Neural cell (in vitro differentiated cells): ENCODE measurements around the gene P3R3URF. TPM values are rescaled to one million over a fixed set of nuclear protein-coding genes. Genes with fewer than 3 reads are reported as not detected.

Experiments
- H2AFZ ChIP-seq: fragments of 200-600, 300-800 bp; sonication (generic), shearing (Covaris generic); 2 replicates; pipeline ENCODE4 v1.6.0; 2014; ENCODE audit warnings: low read depth, mild to moderate bottlenecking, antibody characterized with exemption, low read length, moderate library complexity
- H3F3A ChIP-seq: fragments of 200-600 bp; shearing (Covaris generic); 2 replicates; pipeline ENCODE4 v1.6.1; 2016; ENCODE audit warnings: mild to moderate bottlenecking, moderate library complexity, mixed read lengths, antibody characterized with exemption, low read length; ENCODE audit not compliant: insufficient read depth, poor library complexity, severe bottlenecking
- H3K27ac ChIP-seq: fragments of 200-600, 300-800 bp; sonication (generic), shearing (Covaris generic); 2 replicates; pipeline ENCODE4 v1.5.1; 2014; ENCODE audit warnings: mild to moderate bottlenecking, low read length, moderate library complexity
- H3K27me3 ChIP-seq: fragments of 300-800, 200-600 bp; sonication (generic), shearing (Covaris generic); 2 replicates; pipeline ENCODE4 v1.6.0; 2014; ENCODE audit warnings: mild to moderate bottlenecking, low read depth, low read length, moderate library complexity; ENCODE audit not compliant: insufficient read depth
- H3K36me3 ChIP-seq: fragments of 300-800, 200-600 bp; sonication (generic), shearing (Covaris generic); 2 replicates; pipeline ENCODE4 v1.5.1; 2014; ENCODE audit warnings: mild to moderate bottlenecking, antibody characterized with exemption, low read length, moderate library complexity; ENCODE audit not compliant: insufficient read depth
- H3K4me2 ChIP-seq: fragments of 300-800, 200-600 bp; sonication (generic), shearing (Covaris generic); 2 replicates; pipeline ENCODE4 v1.6.0; 2014; ENCODE audit warnings: mild to moderate bottlenecking, low read length
- H3K4me3 ChIP-seq: fragments of 300-800, 200-600 bp; sonication (generic), shearing (Covaris generic); 2 replicates; pipeline ENCODE4 v1.5.1; 2014; ENCODE audit warnings: mild to moderate bottlenecking, low read length, moderate library complexity
- H3K79me2 ChIP-seq: fragments of 200-600 bp; shearing (Covaris generic); replicated peaks from 2 replicates; pipeline ENCODE4 v1.6.0; 2014; ENCODE audit warnings: mild to moderate bottlenecking, low read length, moderate library complexity; ENCODE audit not compliant: insufficient read depth
- H3K9ac ChIP-seq: fragments of 300-800, 200-600 bp; sonication (generic), shearing (Covaris generic); 2 replicates; pipeline ENCODE4 v1.6.1; 2016; ENCODE audit warnings: mild to moderate bottlenecking, low read length, mixed read lengths
- H3K9me2 ChIP-seq: fragments of 200-600 bp; shearing (Covaris generic); 2 replicates; pipeline ENCODE4 v1.6.1; 2016; ENCODE audit warnings: mild to moderate bottlenecking, low read length, mixed read lengths; ENCODE audit not compliant: insufficient read depth
- H3K9me3 ChIP-seq: fragments of 200-600, 300-800 bp; sonication (generic), shearing (Covaris generic); 2 replicates; pipeline ENCODE4 v1.6.1; 2016; ENCODE audit warnings: mild to moderate bottlenecking, mixed run types, low read length, moderate library complexity, mixed read lengths
- H4K20me1 ChIP-seq: fragments of 200-600 bp; shearing (Covaris generic); 2 replicates; pipeline ENCODE4 v1.6.1; 2016; ENCODE audit warnings: mild to moderate bottlenecking, mixed run types; ENCODE audit not compliant: insufficient read depth
- EP300 ChIP-seq: fragments of 450-650 bp; conservative IDR thresholded peaks from 2 replicates; pipeline ENCODE4 v1.6.1; 2014; ENCODE audit warnings: antibody characterized with exemption, mild to moderate bottlenecking, moderate library complexity; ENCODE audit not compliant: poor library complexity, severe bottlenecking
- EZH2 ChIP-seq: fragments of 200-600, 300-800 bp; shearing (Covaris generic), sonication (generic); IDR thresholded peaks from 2 replicates; pipeline ENCODE4 v1.6.1; 2014; ENCODE audit warnings: antibody characterized with exemption, low read length, borderline replicate concordance, mild to moderate bottlenecking; ENCODE audit not compliant: insufficient read depth, poor library complexity, severe bottlenecking
- MXI1 ChIP-seq: fragments of 450-650 bp; conservative IDR thresholded peaks from 2 replicates; pipeline ENCODE4 v1.6.1; 2014; ENCODE audit warnings: antibody characterized with exemption, mild to moderate bottlenecking; ENCODE audit not compliant: poor library complexity, severe bottlenecking
- POLR2AphosphoS5 ChIP-seq: IDR thresholded peaks from 2 replicates; pipeline ENCODE4 v1.6.1; 2012
- RAD21 ChIP-seq: fragments of 450-650 bp; conservative IDR thresholded peaks from 2 replicates; pipeline ENCODE4 v1.6.1; 2014; ENCODE audit warnings: antibody characterized with exemption, mild to moderate bottlenecking, moderate library complexity
- SMC3 ChIP-seq: fragments of 450-650 bp; conservative IDR thresholded peaks from 2 replicates; pipeline ENCODE4 v1.6.1; 2014; ENCODE audit warnings: antibody characterized with exemption, mild to moderate bottlenecking, moderate library complexity; ENCODE audit not compliant: poor library complexity
- TAF1 ChIP-seq: IDR thresholded peaks from 2 replicates; pipeline ENCODE4 v1.6.1; 2012; ENCODE audit warnings: low read depth
- polyA plus RNA-seq: library from polyadenylated mRNA; depleted of rRNA; stranded (reverse); fragments of >200 nt; gene quantifications from 2 replicates; pipeline ENCODE4 v1.2.3, GENCODE V29; 2014
- TF ChIP-seq, protein P1 (sequence below): IDR thresholded peaks from 2 replicates; pipeline ENCODE4 v1.6.1; 2012; ENCODE audit warnings: borderline replicate concordance
- TF ChIP-seq, protein P2 (sequence below): fragments of 450-650 bp; IDR thresholded peaks from 2 replicates; pipeline ENCODE4 v1.5.1; 2014; ENCODE audit warnings: antibody characterized with exemption, mild to moderate bottlenecking, moderate library complexity; ENCODE audit not compliant: poor library complexity, severe bottlenecking

Gene P3R3URF
- polyA plus RNA-seq, 1 donor from 2014 or later = not detected

DNA sequence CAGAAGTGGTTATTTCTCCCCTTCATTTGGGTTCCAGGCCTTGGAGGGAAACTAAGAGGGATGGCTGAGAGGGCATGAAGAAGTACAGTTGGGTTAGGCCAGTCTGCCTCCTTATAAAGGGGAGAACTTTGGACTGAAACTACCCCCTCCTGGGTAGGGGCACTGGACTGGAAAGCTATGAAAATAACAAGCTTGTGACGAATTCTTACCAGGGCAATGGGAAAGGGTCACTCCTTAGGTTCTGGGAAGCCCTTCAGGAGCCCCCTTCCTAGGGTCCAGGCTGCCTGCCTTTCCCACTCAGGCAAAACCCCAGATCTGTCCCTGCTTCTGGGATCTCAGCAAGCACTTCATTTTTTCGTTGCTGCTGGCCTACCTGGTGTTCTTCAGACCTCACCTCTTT lies 9.8 kb upstream of the P3R3URF start:
- Histone ChIP-seq H3K9ac (no peak overlapping the region), H3K27me3 (no peaks in the 10 kb centered on the region), H3K4me2 (no peak overlapping the region), H4K20me1 (no peaks in the 10 kb centered on the region), H3K36me3 (no peaks in the 10 kb centered on the region), H3K9me3 (no peaks in the 10 kb centered on the region), H3F3A (no peaks in the 10 kb centered on the region), H3K4me3 (no peak overlapping the region), H3K27ac (no peak overlapping the region), H2AFZ (no peak overlapping the region), H3K79me2 (no peaks in the 10 kb centered on the region), H3K9me2 (no peaks in the 10 kb centered on the region)
- no peak for TF ChIP-seq EZH2
- no peak for TF ChIP-seq POLR2AphosphoS5
- TF ChIP-seq RAD21 = no peak

DNA sequence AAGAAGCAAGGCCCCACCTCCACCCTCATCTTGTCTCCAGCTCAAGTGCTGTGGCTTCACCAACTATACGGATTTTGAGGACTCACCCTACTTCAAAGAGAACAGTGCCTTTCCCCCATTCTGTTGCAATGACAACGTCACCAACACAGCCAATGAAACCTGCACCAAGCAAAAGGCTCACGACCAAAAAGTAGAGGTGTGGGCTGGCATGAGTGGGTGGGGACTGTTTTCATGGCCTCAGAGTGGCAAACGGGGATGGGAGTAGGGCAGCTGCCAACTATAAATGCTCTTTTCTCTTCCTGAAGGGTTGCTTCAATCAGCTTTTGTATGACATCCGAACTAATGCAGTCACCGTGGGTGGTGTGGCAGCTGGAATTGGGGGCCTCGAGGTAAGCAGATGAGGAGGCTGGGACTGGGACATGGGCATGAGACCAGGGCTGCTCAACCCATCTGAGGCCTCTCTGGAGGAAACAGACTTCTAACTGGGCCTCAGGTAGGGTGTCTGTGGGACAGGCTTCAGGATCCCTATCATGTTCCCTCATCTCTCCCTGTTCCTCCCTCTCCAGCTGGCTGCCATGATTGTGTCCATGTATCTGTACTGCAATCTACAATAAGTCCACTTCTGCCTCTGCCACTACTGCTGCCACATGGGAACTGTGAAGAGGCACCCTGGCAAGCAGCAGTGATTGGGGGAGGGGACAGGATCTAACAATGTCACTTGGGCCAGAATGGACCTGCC lies 8.8 kb upstream of the P3R3URF start:
- H3K79me2 ChIP-seq = no peaks in the 10 kb centered on the region
- H3K4me2 ChIP-seq = no peak overlapping the region
- no peak overlapping the region for H2AFZ ChIP-seq
- H3K27me3 ChIP-seq = no peaks in the 10 kb centered on the region
- TF ChIP-seq MXI1 = no peak
- no peak for TF ChIP-seq EZH2
- no peak for TF ChIP-seq SMC3
- TF ChIP-seq TAF1 = no peak
- TF ChIP-seq, protein P1, sequence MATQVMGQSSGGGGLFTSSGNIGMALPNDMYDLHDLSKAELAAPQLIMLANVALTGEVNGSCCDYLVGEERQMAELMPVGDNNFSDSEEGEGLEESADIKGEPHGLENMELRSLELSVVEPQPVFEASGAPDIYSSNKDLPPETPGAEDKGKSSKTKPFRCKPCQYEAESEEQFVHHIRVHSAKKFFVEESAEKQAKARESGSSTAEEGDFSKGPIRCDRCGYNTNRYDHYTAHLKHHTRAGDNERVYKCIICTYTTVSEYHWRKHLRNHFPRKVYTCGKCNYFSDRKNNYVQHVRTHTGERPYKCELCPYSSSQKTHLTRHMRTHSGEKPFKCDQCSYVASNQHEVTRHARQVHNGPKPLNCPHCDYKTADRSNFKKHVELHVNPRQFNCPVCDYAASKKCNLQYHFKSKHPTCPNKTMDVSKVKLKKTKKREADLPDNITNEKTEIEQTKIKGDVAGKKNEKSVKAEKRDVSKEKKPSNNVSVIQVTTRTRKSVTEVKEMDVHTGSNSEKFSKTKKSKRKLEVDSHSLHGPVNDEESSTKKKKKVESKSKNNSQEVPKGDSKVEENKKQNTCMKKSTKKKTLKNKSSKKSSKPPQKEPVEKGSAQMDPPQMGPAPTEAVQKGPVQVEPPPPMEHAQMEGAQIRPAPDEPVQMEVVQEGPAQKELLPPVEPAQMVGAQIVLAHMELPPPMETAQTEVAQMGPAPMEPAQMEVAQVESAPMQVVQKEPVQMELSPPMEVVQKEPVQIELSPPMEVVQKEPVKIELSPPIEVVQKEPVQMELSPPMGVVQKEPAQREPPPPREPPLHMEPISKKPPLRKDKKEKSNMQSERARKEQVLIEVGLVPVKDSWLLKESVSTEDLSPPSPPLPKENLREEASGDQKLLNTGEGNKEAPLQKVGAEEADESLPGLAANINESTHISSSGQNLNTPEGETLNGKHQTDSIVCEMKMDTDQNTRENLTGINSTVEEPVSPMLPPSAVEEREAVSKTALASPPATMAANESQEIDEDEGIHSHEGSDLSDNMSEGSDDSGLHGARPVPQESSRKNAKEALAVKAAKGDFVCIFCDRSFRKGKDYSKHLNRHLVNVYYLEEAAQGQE = no peak
- TF ChIP-seq RAD21 = no peak
- TF ChIP-seq POLR2AphosphoS5 = no peak
- TF ChIP-seq, protein P2, sequence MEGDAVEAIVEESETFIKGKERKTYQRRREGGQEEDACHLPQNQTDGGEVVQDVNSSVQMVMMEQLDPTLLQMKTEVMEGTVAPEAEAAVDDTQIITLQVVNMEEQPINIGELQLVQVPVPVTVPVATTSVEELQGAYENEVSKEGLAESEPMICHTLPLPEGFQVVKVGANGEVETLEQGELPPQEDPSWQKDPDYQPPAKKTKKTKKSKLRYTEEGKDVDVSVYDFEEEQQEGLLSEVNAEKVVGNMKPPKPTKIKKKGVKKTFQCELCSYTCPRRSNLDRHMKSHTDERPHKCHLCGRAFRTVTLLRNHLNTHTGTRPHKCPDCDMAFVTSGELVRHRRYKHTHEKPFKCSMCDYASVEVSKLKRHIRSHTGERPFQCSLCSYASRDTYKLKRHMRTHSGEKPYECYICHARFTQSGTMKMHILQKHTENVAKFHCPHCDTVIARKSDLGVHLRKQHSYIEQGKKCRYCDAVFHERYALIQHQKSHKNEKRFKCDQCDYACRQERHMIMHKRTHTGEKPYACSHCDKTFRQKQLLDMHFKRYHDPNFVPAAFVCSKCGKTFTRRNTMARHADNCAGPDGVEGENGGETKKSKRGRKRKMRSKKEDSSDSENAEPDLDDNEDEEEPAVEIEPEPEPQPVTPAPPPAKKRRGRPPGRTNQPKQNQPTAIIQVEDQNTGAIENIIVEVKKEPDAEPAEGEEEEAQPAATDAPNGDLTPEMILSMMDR = no peak
- no peak for TF ChIP-seq EP300
- H3K27ac ChIP-seq = no peak overlapping the region
- no peak overlapping the region for H3K9ac ChIP-seq
- H4K20me1 ChIP-seq = no peaks in the 10 kb centered on the region
- no peak overlapping the region for H3K4me3 ChIP-seq
- no peaks in the 10 kb centered on the region for H3K9me2 ChIP-seq
- H3K9me3 ChIP-seq = no peaks in the 10 kb centered on the region
- H3K36me3 ChIP-seq = no peaks in the 10 kb centered on the region
- H3F3A ChIP-seq = no peaks in the 10 kb centered on the region
